Suprapubic skin (tissue), 4 donors: ENCODE results near the gene WAC. TPM values are rescaled to one million over a fixed set of nuclear protein-coding genes. Genes with fewer than 3 reads are reported as not detected.

Experiments
- DNase-seq, 2 donors: peaks; one replicate each; pipeline ENCODE4 v3.0.0-alpha.2; 2019; ENCODE audit warnings: low spot score in 2 of 2
- H3K27ac ChIP-seq: fragments of 200-600 bp; sonication (generic); one replicate; pipeline ENCODE4 v1.5.1; 2019
- H3K27me3 ChIP-seq: fragments of 200-600 bp; sonication (generic); one replicate; pipeline ENCODE4 v1.5.1; 2019
- H3K36me3 ChIP-seq: fragments of 200-600 bp; sonication (generic); one replicate; pipeline ENCODE4 v1.5.1; 2019
- H3K4me1 ChIP-seq: fragments of 200-600 bp; sonication (generic); one replicate; pipeline ENCODE4 v1.5.1; 2019
- H3K4me3 ChIP-seq: fragments of 200-600 bp; sonication (generic); one replicate; pipeline ENCODE4 v1.5.1; 2019; ENCODE audit warnings: mild to moderate bottlenecking
- H3K9me3 ChIP-seq: fragments of 200-600 bp; sonication (generic); one replicate; pipeline ENCODE4 v1.5.1; 2019
- CTCF ChIP-seq, 2 donors: fragments of 200-600 bp in 1 of 2; fragments of 450-650 bp in 1 of 2; sonication (generic) in 1 of 2; IDR thresholded peaks; one replicate each; pipeline ENCODE4 v1.5.1; 2016 to 2019; ENCODE audit warnings: antibody characterized with exemption in 2 of 2, mild to moderate bottlenecking in 1 of 2, moderate library complexity in 1 of 2
- EP300 ChIP-seq: sonication (generic); formaldehyde crosslinking; IDR thresholded peaks from one replicate; pipeline ENCODE4 v1.6.1; 2017; ENCODE audit warnings: antibody characterized with exemption
- POLR2A ChIP-seq, 2 donors: fragments of 450-650 bp; IDR thresholded peaks; one replicate each; pipeline ENCODE4 v1.6.1; 2017; ENCODE audit warnings: antibody characterized with exemption in 2 of 2, mild to moderate bottlenecking in 2 of 2, moderate library complexity in 2 of 2
- POLR2AphosphoS5 ChIP-seq, 3 donors: sonication (generic); formaldehyde crosslinking; IDR thresholded peaks; one replicate each; pipeline ENCODE4 v1.6.1; 2017; ENCODE audit warnings: antibody characterized with exemption in 3 of 3
- WGBS: methylation state at CpG from one replicate; pipeline ENCODE4 v1.1.5; 2018; 5-methylcytosine and 5-hydroxymethylcytosine counted together
- total RNA-seq, 4 donors: library from RNA; depleted of rRNA; stranded (reverse); fragments of >200 nt; gene quantifications; one replicate each; pipeline ENCODE4 v1.1.0, GENCODE V29; 2016

WAC gene
- total RNA-seq, 4 donors from 2014 or later = 91.6 to 164 (median 107) TPM

DNA sequence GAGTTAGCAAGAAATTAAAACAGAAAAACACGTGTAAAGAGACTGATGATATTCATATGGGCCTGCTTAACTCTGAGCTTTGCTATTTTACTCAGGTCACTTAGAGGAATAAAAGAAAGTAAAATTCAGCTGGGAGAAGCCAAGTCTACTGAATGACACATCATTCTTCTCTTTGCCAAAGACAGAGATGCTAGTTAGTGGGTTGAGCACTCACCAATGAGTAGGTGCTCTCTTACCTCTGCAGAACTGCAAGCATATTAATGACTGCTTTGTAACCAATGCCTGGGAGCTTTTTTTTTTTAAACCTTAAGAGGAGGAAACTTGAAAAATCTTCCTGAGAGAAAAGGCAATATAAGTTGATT is 99.6 kb downstream of the WAC start:
- no peak for DNase-seq
- H3K4me3 ChIP-seq = no peak overlapping the region
- 67% methylated on average over 1 of the region's 1 CpG for WGBS
- no peaks in the 10 kb centered on the region for H3K36me3 ChIP-seq
- no peaks in the 10 kb centered on the region for H3K9me3 ChIP-seq
- H3K27ac ChIP-seq = no peak overlapping the region
- H3K27me3 ChIP-seq = peaks cover 3% of the 10 kb centered on the region
- TF ChIP-seq EP300 (no peak), CTCF (IDR thresholded peaks at IDR 0.05) (no peak), POLR2A (IDR thresholded peaks at IDR 0.05) (no peak), POLR2AphosphoS5 (IDR thresholded peaks at IDR 0.05) (no peak)
- H3K4me1 ChIP-seq = peaks cover 7% of the 10 kb centered on the region

DNA sequence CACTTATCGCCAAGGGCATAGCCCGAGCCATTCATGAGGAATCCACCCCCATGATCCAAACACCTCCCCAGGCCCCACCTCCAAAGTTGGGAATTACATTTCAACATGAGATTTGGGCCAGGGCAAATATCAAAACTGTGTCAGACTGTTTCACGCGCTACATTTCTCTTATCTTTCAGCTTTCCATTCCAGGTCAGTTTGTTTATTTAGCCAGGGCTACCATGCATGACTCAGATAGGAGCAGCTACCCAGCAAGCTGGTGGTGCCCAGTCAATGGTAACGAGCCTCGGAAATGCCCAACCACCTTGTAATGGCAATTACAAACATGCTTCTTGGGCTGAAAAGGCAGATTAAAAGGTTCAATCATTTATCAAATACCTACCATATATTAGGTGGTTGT is 100.8 kb downstream of the WAC start:
- no peak for TF ChIP-seq EP300
- no peak for TF ChIP-seq POLR2AphosphoS5 (IDR thresholded peaks at IDR 0.05)
- TF ChIP-seq POLR2A (IDR thresholded peaks at IDR 0.05) = no peak
- no peak for TF ChIP-seq CTCF (IDR thresholded peaks at IDR 0.05)
- Histone ChIP-seq H3K4me1 (no peaks in the 10 kb centered on the region), H3K4me3 (no peak overlapping the region), H3K36me3 (no peaks in the 10 kb centered on the region), H3K27ac (no peak overlapping the region), H3K27me3 (peaks cover 3% of the 10 kb centered on the region), H3K9me3 (peaks cover 5% of the 10 kb centered on the region)
- WGBS = 88% methylated on average over 6 of the region's 6 CpGs
- no peak for DNase-seq

DNA sequence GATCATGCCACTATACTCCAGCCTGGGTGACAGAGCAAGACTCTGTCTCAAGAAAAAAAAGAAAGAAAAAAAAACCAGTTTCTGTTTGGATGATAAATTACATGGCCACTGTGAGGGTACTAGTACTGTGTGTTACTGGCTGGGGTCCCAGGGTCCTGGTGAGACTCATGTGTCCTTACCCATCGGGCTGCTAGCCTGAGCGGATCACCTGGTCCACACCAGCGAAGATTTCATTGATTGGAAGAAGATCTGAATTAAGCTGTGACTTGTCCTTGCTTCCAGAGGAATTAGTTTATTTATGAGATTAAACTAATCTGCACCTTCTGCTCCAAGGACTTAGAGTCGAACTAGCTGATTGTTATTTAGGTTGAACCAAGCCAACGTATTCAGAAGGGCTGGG is 104.4 kb downstream of the WAC start:
- no peak for TF ChIP-seq EP300
- TF ChIP-seq CTCF (IDR thresholded peaks at IDR 0.05) = no peak
- TF ChIP-seq POLR2A (IDR thresholded peaks at IDR 0.05) = no peak
- TF ChIP-seq POLR2AphosphoS5 (IDR thresholded peaks at IDR 0.05) = no peak
- WGBS = 68% methylated on average over 5 of the region's 5 CpGs

GRCh38 chr10:28638392-28638791 is 105.5 kb downstream of the WAC start:
- H3K4me1 ChIP-seq = no peaks in the 10 kb centered on the region
- no peak overlapping the region for H3K27ac ChIP-seq
- no peak overlapping the region for H3K4me3 ChIP-seq
- DNase-seq = no peak
- TF ChIP-seq POLR2A (IDR thresholded peaks at IDR 0.05) (no peak), EP300 (no peak), POLR2AphosphoS5 (IDR thresholded peaks at IDR 0.05) (no peak), CTCF (IDR thresholded peaks at IDR 0.05) (no peak)
- H3K36me3 ChIP-seq = no peaks in the 10 kb centered on the region
- no peaks in the 10 kb centered on the region for H3K27me3 ChIP-seq
- peaks cover 6% of the 10 kb centered on the region for H3K9me3 ChIP-seq

More for the DNA sequence above, 104.4 kb downstream of the WAC start:
- H3K36me3 ChIP-seq = no peaks in the 10 kb centered on the region
- no peak for DNase-seq
- no peaks in the 10 kb centered on the region for H3K4me1 ChIP-seq
- no peaks in the 10 kb centered on the region for H3K27me3 ChIP-seq
- no peak overlapping the region for H3K4me3 ChIP-seq
- H3K27ac ChIP-seq = no peak overlapping the region
- peaks cover 6% of the 10 kb centered on the region for H3K9me3 ChIP-seq

GRCh38 chr10:28640551-28640950 is 107.6 kb downstream of the WAC start:
- Histone ChIP-seq H3K4me1 (no peaks in the 10 kb centered on the region), H3K27me3 (no peaks in the 10 kb centered on the region), H3K9me3 (peaks cover 6% of the 10 kb centered on the region), H3K4me3 (no peak overlapping the region), H3K36me3 (no peaks in the 10 kb centered on the region), H3K27ac (no peak overlapping the region)
- 54% methylated on average over 2 of the region's 2 CpGs for WGBS
- no peak for DNase-seq
- TF ChIP-seq EP300 = no peak
- no peak for TF ChIP-seq POLR2A (IDR thresholded peaks at IDR 0.05)
- no peak for TF ChIP-seq POLR2AphosphoS5 (IDR thresholded peaks at IDR 0.05)
- TF ChIP-seq CTCF (IDR thresholded peaks at IDR 0.05) = no peak
